Activated naive CD4-positive, alpha-beta T cell treated with anti-CD3 and anti-CD28 coated beads, Interleukin-2, amount 10 ng/mL, durations not matched to agents 7 days and 5 days (primary cell): ENCODE results near the gene SRA1.

Source experiments
- CTCF ChIA-PET: fragments of 350-600 bp; sonication (Branson Sonifier 250); formaldehyde crosslinking; loops from one replicate; lab custom pipeline; 2021; ENCODE audit warnings: antibody characterized with exemption; lab: Charles Lee
- DNase-seq: peaks from one replicate; pipeline ENCODE4 v3.0.0-alpha.2; 2020
- H3K27ac Mint-ChIP-seq: one replicate; pipeline ENCODE4 v1.8.0; 2021; ENCODE audit warnings: mild to moderate bottlenecking, moderate library complexity, mixed read lengths
- H3K27me3 Mint-ChIP-seq: one replicate; pipeline ENCODE4 v1.8.0; 2021; ENCODE audit warnings: mild to moderate bottlenecking, mixed read lengths
- H3K36me3 Mint-ChIP-seq: one replicate; pipeline ENCODE4 v1.8.0; 2021; ENCODE audit warnings: mixed read lengths
- H3K4me1 Mint-ChIP-seq: one replicate; pipeline ENCODE4 v1.8.0; 2021; ENCODE audit warnings: mixed read lengths
- H3K4me3 Mint-ChIP-seq: one replicate; pipeline ENCODE4 v1.8.0; 2021; ENCODE audit warnings: mild to moderate bottlenecking, moderate library complexity, mixed read lengths
- H3K9me3 Mint-ChIP-seq: one replicate; pipeline ENCODE4 v1.8.0; 2021; ENCODE audit warnings: mixed read lengths

The SRA1 gene

GRCh38 chr5:140554454-140554853, 2.8 kb downstream of the SRA1 start:
- Mint-ChIP-seq H3K4me3 (no peak overlapping the region), H3K4me1 (peaks cover 77% of the 10 kb centered on the region), H3K9me3 (no peaks in the 10 kb centered on the region), H3K36me3 (peaks cover 59% of the 10 kb centered on the region), H3K27me3 (no peaks in the 10 kb centered on the region), H3K27ac (peak overlapping the region; percentile 60)
- no peak for DNase-seq
- CTCF ChIA-PET = interaction anchor here (0.8 to 1.1 kb wide), 3 partner anchors 8 to 182 kb away, joined by 3 read pairs; no protein-coding TSS in a partner anchor

GRCh38 chr5:140553657-140554056, 3.6 kb downstream of the SRA1 start:
- Mint-ChIP-seq H3K9me3 (no peaks in the 10 kb centered on the region), H3K27ac (no peak overlapping the region), H3K27me3 (no peaks in the 10 kb centered on the region), H3K36me3 (peaks cover 66% of the 10 kb centered on the region), H3K4me3 (no peak overlapping the region), H3K4me1 (peaks cover 84% of the 10 kb centered on the region)
- DNase-seq = no peak
- CTCF ChIA-PET = interaction anchor here (0.6 to 1.1 kb wide), 4 partner anchors 8 to 181 kb away, joined by 3 to 4 read pairs (median 3); no protein-coding TSS in a partner anchor

- no peak for DNase-seq
- Mint-ChIP-seq H3K27ac (peak overlapping the region; percentile 35), H3K36me3 (peaks cover 66% of the 10 kb centered on the region), H3K4me1 (peaks cover 90% of the 10 kb centered on the region), H3K27me3 (no peaks in the 10 kb centered on the region), H3K9me3 (no peaks in the 10 kb centered on the region), H3K4me3 (no peak overlapping the region)
- CTCF ChIA-PET = interaction anchor here (1.0 to 2.0 kb wide), 3 partner anchors 12 to 83 kb away, joined by 3 to 9 read pairs (median 4); no protein-coding TSS in a partner anchor
Observed at GRCh38 chr5:140551872-140552271, 5.4 kb downstream of the SRA1 start.

- CTCF ChIA-PET = interaction anchor here (1.2 kb wide), 1 partner anchor 56 kb away, joined by 3 read pairs; no protein-coding TSS in a partner anchor
Observed at GRCh38 chr5:140550147-140551079, 6.9 kb downstream of the SRA1 start.

GRCh38 chr5:140549237-140550144, 7.8 kb downstream of the SRA1 start:
- Mint-ChIP-seq H3K27me3 (no peaks in the 10 kb centered on the region), H3K4me3 (peak overlapping the region; percentile 11), H3K27ac (peak overlapping the region; percentile 96), H3K36me3 (peaks cover 56% of the 10 kb centered on the region), H3K4me1 (peaks cover 71% of the 10 kb centered on the region), H3K9me3 (no peaks in the 10 kb centered on the region)
- CTCF ChIA-PET = interaction anchor here (0.8 to 3.2 kb wide), 3 partner anchors 8 to 141 kb away, joined by 3 to 22 read pairs (median 4); partner anchors contain the start of gene SRA1
- no peak for DNase-seq

More at GRCh38 chr5:140550147-140551079, 6.9 kb downstream of the SRA1 start:
- Mint-ChIP-seq H3K27me3 (no peaks in the 10 kb centered on the region), H3K27ac (peak overlapping the region; percentile 96), H3K4me1 (peaks cover 81% of the 10 kb centered on the region), H3K9me3 (no peaks in the 10 kb centered on the region), H3K36me3 (peaks cover 55% of the 10 kb centered on the region), H3K4me3 (no peak overlapping the region)
- no peak for DNase-seq

- CTCF ChIA-PET = interaction anchor here (0.8 to 3.2 kb wide), 4 partner anchors 9 to 147 kb away, joined by 3 to 22 read pairs (median 4); partner anchors contain the start of genes ANKHD1 and SRA1
- no peak for DNase-seq
- H3K4me1 Mint-ChIP-seq = peaks cover 64% of the 10 kb centered on the region
- peak overlapping the region; percentile 82 for H3K4me3 Mint-ChIP-seq
- no peaks in the 10 kb centered on the region for H3K27me3 Mint-ChIP-seq
- no peaks in the 10 kb centered on the region for H3K9me3 Mint-ChIP-seq
- H3K36me3 Mint-ChIP-seq = peaks cover 56% of the 10 kb centered on the region
- H3K27ac Mint-ChIP-seq = peak overlapping the region; percentile 96
Observed at GRCh38 chr5:140548791-140549190, 8.5 kb downstream of the SRA1 start.

- CTCF ChIA-PET = interaction anchor here (0.8 to 3.2 kb wide), 7 partner anchors 9 to 152 kb away, joined by 3 to 22 read pairs (median 3); partner anchors contain the start of genes ANKHD1, SRA1 and ZMAT2
- Mint-ChIP-seq H3K27ac (peak overlapping the region; percentile 96), H3K4me3 (peak overlapping the region; percentile 82), H3K9me3 (no peaks in the 10 kb centered on the region), H3K36me3 (peaks cover 51% of the 10 kb centered on the region), H3K27me3 (no peaks in the 10 kb centered on the region), H3K4me1 (peaks cover 59% of the 10 kb centered on the region)
- no peak for DNase-seq
Observed at GRCh38 chr5:140548300-140548688, 9.0 kb downstream of the SRA1 start.

- H3K27ac Mint-ChIP-seq = peak within 1 kb of the TSS; percentile 96
- H3K36me3 Mint-ChIP-seq = peaks cover 46% of the 10 kb centered on the region
- no peaks in the 10 kb centered on the region for H3K9me3 Mint-ChIP-seq
- CTCF ChIA-PET = interaction anchor here (0.7 to 3.2 kb wide), 16 partner anchors 8 to 307 kb away, joined by 3 to 22 read pairs (median 3); partner anchors contain the start of genes ANKHD1, HBEGF, TMCO6 and ZMAT2
- H3K4me3 Mint-ChIP-seq = peak within 1 kb of the TSS; percentile 82
- H3K27me3 Mint-ChIP-seq = no peaks in the 10 kb centered on the region
- peaks cover 54% of the 10 kb centered on the region for H3K4me1 Mint-ChIP-seq
- peak; percentile 94 for DNase-seq
Observed at GRCh38 chr5:140547508-140548299, 9.6 kb downstream of the SRA1 start, which contains the start of gene EIF4EBP3. EIF4EBP3 (plus strand) TSS chr5:140547662; CDS start chr5:140547738, 76 bp downstream.

GRCh38 chr5:140546851-140547507, 10.3 kb downstream of the SRA1 start:
- H3K27me3 Mint-ChIP-seq = no peaks in the 10 kb centered on the region
- peaks cover 48% of the 10 kb centered on the region for H3K36me3 Mint-ChIP-seq
- CTCF ChIA-PET = interaction anchor here (0.7 to 3.2 kb wide), 15 partner anchors 9 to 306 kb away, joined by 3 to 22 read pairs (median 3); partner anchors contain the start of genes HBEGF, TMCO6 and ZMAT2
- H3K27ac Mint-ChIP-seq = peak overlapping the region; percentile 96
- peak overlapping the region; percentile 82 for H3K4me3 Mint-ChIP-seq
- H3K9me3 Mint-ChIP-seq = no peaks in the 10 kb centered on the region
- DNase-seq = no peak
- H3K4me1 Mint-ChIP-seq = peaks cover 52% of the 10 kb centered on the region

GRCh38 chr5:140545606-140546005, 11.7 kb downstream of the SRA1 start:
- Mint-ChIP-seq H3K27me3 (no peaks in the 10 kb centered on the region), H3K36me3 (peaks cover 49% of the 10 kb centered on the region), H3K27ac (peak overlapping the region; percentile 96), H3K4me3 (no peak overlapping the region), H3K9me3 (no peaks in the 10 kb centered on the region), H3K4me1 (peaks cover 39% of the 10 kb centered on the region)
- DNase-seq = no peak
- CTCF ChIA-PET = interaction anchor here (0.8 to 1.8 kb wide), 3 partner anchors 11 to 304 kb away, joined by 3 to 5 read pairs (median 3); no protein-coding TSS in a partner anchor

GRCh38 chr5:140544986-140545385, 12.3 kb downstream of the SRA1 start:
- Mint-ChIP-seq H3K4me3 (no peak overlapping the region), H3K27ac (no peak overlapping the region), H3K27me3 (no peaks in the 10 kb centered on the region), H3K36me3 (peaks cover 51% of the 10 kb centered on the region), H3K9me3 (no peaks in the 10 kb centered on the region), H3K4me1 (peaks cover 33% of the 10 kb centered on the region)
- CTCF ChIA-PET = no interaction called here
- DNase-seq = no peak

- Mint-ChIP-seq H3K27ac (no peak overlapping the region), H3K4me1 (peaks cover 13% of the 10 kb centered on the region), H3K4me3 (no peak overlapping the region), H3K27me3 (no peaks in the 10 kb centered on the region), H3K36me3 (peaks cover 47% of the 10 kb centered on the region), H3K9me3 (no peaks in the 10 kb centered on the region)
- CTCF ChIA-PET = no interaction called here
- no peak for DNase-seq
Observed at GRCh38 chr5:140542972-140543371, 14.3 kb downstream of the SRA1 start.
